HEK293 (cell line): ENCODE data around the gene ARHGAP28.

Source experiments
- CTCF ChIA-PET: fragments of 350-600 bp; formaldehyde crosslinking; extraction: SDS; loops from one replicate; lab custom pipeline; 2021; ENCODE audit warnings: antibody characterized with exemption; lab: Yijun Ruan, JAX
- POLR2A ChIA-PET: fragments of 300-600 bp; formaldehyde crosslinking; extraction: SDS; loops from one replicate; lab custom pipeline; 2020; ENCODE audit warnings: antibody characterized with exemption, inconsistent platforms; lab: Yijun Ruan, JAX
- H3K27ac ChIP-seq: fragments of 200-500 bp; sonication (Bioruptor generic); 2 replicates; pipeline ENCODE4 v1.5.1; 2014; ENCODE audit warnings: low read depth, low read length, control low read depth, inconsistent platforms; ENCODE audit errors: extremely low read depth
- H3K36me3 ChIP-seq, 2 experiments: fragments of 200-500 bp in 1 of 2; sonication (Bioruptor generic) in 1 of 2; 1 replicate in 1 of 2; 2 replicates in 1 of 2; pipeline ENCODE4 v1.5.1; 2014 to 2017; ENCODE audit warnings: inconsistent platforms in 2 of 2, low read length in 2 of 2; ENCODE audit not compliant: control insufficient read depth in 2 of 2, insufficient read depth in 1 of 2
- H3K4me1 ChIP-seq: fragments of 200-500 bp; sonication (Bioruptor generic); 2 replicates; pipeline ENCODE4 v1.5.1; 2014; ENCODE audit warnings: mild to moderate bottlenecking, low read length, inconsistent platforms; ENCODE audit not compliant: control insufficient read depth, insufficient read depth
- H3K4me3 ChIP-seq: 2 replicates; pipeline ENCODE4 v1.5.1; 2011; ENCODE audit warnings: low read depth, mild to moderate bottlenecking, control low read depth, low read length, moderate library complexity
- H3K9me3 ChIP-seq: fragments of 200-500 bp; sonication (Bioruptor generic); 2 replicates; pipeline ENCODE4 v1.5.1; 2014; ENCODE audit warnings: low read depth, low read length, inconsistent platforms; ENCODE audit not compliant: control insufficient read depth, insufficient read depth
- BCL11B ChIP-seq: fragments of 450-650 bp; formaldehyde crosslinking; IDR thresholded peaks from 2 replicates; pipeline ENCODE4 v1.5.1; 2016; ENCODE audit warnings: low read depth, missing biosample characterization, missing genetic modification characterization
- EGR2 ChIP-seq: fragments of 450-650 bp; formaldehyde crosslinking; IDR thresholded peaks from 2 replicates; pipeline ENCODE4 v1.5.1; 2016; ENCODE audit warnings: low read depth, missing biosample characterization, missing genetic modification characterization
- GLI2 ChIP-seq: fragments of 450-650 bp; formaldehyde crosslinking; IDR thresholded peaks from 2 replicates; pipeline ENCODE4; 2017; ENCODE audit warnings: missing biosample characterization, missing genetic modification characterization, low read depth, borderline replicate concordance
- KLF9 ChIP-seq: fragments of 450-650 bp; formaldehyde crosslinking; IDR thresholded peaks from 2 replicates; pipeline ENCODE4 v1.5.1; 2016; ENCODE audit warnings: missing biosample characterization, missing genetic modification characterization, low read depth
- SCRT2 ChIP-seq: fragments of 450-650 bp; formaldehyde crosslinking; IDR thresholded peaks from 2 replicates; pipeline ENCODE4 v1.5.1; 2016; ENCODE audit warnings: missing biosample characterization, missing genetic modification characterization
- SP7 ChIP-seq: fragments of 450-650 bp; formaldehyde crosslinking; IDR thresholded peaks from 2 replicates; pipeline ENCODE4 v1.5.1; 2016; ENCODE audit warnings: missing biosample characterization, missing genetic modification characterization
- TRIM28 ChIP-seq: IDR thresholded peaks from 2 replicates; pipeline ENCODE4 v1.6.1; 2011; ENCODE audit warnings: low read length, control low read depth, borderline replicate concordance
- ZNF132 ChIP-seq: fragments of 450-650 bp; formaldehyde crosslinking; IDR thresholded peaks from 2 replicates; pipeline ENCODE4 v1.5.1; 2017; ENCODE audit warnings: missing biosample characterization, missing genetic modification characterization, borderline replicate concordance
- ZNF266 ChIP-seq: fragments of 450-650 bp; formaldehyde crosslinking; IDR thresholded peaks from 2 replicates; pipeline ENCODE4 v1.5.1; 2016; ENCODE audit warnings: missing biosample characterization, missing genetic modification characterization, low read depth
- ZNF37A ChIP-seq: fragments of 450-650 bp; IDR thresholded peaks from 2 replicates; pipeline ENCODE4 v1.5.1; 2018; ENCODE audit warnings: missing biosample characterization, missing genetic modification characterization
- ZNF660 ChIP-seq: fragments of 450-650 bp; IDR thresholded peaks from 2 replicates; pipeline ENCODE4 v1.5.1; 2018; ENCODE audit warnings: missing biosample characterization, mild to moderate bottlenecking, missing genetic modification characterization
- TF ChIP-seq, protein P1 (sequence below): IDR thresholded peaks from 2 replicates; pipeline ENCODE4 v1.6.1; 2011; ENCODE audit warnings: mild to moderate bottlenecking, low read depth, low read length, borderline replicate concordance
- TF ChIP-seq, protein P2 (sequence below): fragments of 450-650 bp; formaldehyde crosslinking; IDR thresholded peaks from 2 replicates; pipeline ENCODE4 v1.5.1; 2017; ENCODE audit warnings: missing biosample characterization, missing genetic modification characterization
- TF ChIP-seq, protein P3 (sequence below): fragments of 450-650 bp; formaldehyde crosslinking; IDR thresholded peaks from 2 replicates; pipeline ENCODE4 v1.5.1; 2016; ENCODE audit warnings: missing biosample characterization, missing genetic modification characterization
- TF ChIP-seq, protein P4 (sequence below): fragments of 450-650 bp; formaldehyde crosslinking; IDR thresholded peaks from 2 replicates; pipeline ENCODE4 v1.5.0; 2017; ENCODE audit warnings: missing biosample characterization, missing genetic modification characterization, borderline replicate concordance
- TF ChIP-seq, protein P5 (sequence below): fragments of 450-650 bp; formaldehyde crosslinking; IDR thresholded peaks from 2 replicates; pipeline ENCODE4; 2016; ENCODE audit warnings: missing biosample characterization, missing genetic modification characterization
- TF ChIP-seq, protein P6 (sequence below): fragments of 450-650 bp; formaldehyde crosslinking; IDR thresholded peaks from 2 replicates; pipeline ENCODE4 v1.5.1; 2016; ENCODE audit warnings: missing biosample characterization, missing genetic modification characterization
- TF ChIP-seq, protein P7 (sequence below): fragments of 450-650 bp; formaldehyde crosslinking; IDR thresholded peaks from 2 replicates; pipeline ENCODE4 v1.5.1; 2016; ENCODE audit warnings: missing biosample characterization, missing genetic modification characterization
- TF ChIP-seq, protein P8 (sequence below): fragments of 450-650 bp; formaldehyde crosslinking; IDR thresholded peaks from 2 replicates; pipeline ENCODE4 v1.5.1; 2017; ENCODE audit warnings: missing biosample characterization, mild to moderate bottlenecking, missing genetic modification characterization, moderate library complexity

Gene ARHGAP28

DNA sequence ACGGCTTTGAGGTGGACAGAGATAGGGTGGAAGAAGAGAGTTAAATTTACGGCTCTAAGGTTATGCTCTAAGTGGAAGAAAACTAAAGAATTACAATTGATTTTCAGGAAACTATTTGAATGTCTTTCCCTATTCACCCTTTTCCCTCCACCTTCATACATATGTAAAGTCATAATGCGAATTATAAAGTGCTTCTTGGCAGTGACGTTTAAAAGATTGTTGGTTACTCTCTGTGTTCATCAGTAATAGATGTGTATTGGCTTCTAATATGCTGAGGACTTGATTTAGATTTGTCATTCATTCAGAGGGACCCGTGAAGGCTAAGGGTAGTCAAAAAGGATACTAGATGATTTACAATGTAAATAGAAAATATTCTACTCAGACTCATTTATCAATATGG is 63.9 kb downstream of the ARHGAP28 start:
- no peaks in the 10 kb centered on the region for H3K9me3 ChIP-seq
- H3K4me1 ChIP-seq = no peaks in the 10 kb centered on the region
- no peaks in the 10 kb centered on the region for H3K36me3 ChIP-seq
- POLR2A ChIA-PET = no interaction called here
- TF ChIP-seq ZNF266 = no peak
- TF ChIP-seq, protein P1, sequence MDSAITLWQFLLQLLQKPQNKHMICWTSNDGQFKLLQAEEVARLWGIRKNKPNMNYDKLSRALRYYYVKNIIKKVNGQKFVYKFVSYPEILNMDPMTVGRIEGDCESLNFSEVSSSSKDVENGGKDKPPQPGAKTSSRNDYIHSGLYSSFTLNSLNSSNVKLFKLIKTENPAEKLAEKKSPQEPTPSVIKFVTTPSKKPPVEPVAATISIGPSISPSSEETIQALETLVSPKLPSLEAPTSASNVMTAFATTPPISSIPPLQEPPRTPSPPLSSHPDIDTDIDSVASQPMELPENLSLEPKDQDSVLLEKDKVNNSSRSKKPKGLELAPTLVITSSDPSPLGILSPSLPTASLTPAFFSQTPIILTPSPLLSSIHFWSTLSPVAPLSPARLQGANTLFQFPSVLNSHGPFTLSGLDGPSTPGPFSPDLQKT = no peak
- TF ChIP-seq, protein P2, sequence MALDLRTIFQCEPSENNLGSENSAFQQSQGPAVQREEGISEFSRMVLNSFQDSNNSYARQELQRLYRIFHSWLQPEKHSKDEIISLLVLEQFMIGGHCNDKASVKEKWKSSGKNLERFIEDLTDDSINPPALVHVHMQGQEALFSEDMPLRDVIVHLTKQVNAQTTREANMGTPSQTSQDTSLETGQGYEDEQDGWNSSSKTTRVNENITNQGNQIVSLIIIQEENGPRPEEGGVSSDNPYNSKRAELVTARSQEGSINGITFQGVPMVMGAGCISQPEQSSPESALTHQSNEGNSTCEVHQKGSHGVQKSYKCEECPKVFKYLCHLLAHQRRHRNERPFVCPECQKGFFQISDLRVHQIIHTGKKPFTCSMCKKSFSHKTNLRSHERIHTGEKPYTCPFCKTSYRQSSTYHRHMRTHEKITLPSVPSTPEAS (tag by site-specific recombination) = no peak
- no peak for TF ChIP-seq EGR2 (tag by site-specific recombination)
- TF ChIP-seq SP7 = no peak
- no peak for TF ChIP-seq ZNF132 (tag by site-specific recombination)
- TF ChIP-seq, protein P3, sequence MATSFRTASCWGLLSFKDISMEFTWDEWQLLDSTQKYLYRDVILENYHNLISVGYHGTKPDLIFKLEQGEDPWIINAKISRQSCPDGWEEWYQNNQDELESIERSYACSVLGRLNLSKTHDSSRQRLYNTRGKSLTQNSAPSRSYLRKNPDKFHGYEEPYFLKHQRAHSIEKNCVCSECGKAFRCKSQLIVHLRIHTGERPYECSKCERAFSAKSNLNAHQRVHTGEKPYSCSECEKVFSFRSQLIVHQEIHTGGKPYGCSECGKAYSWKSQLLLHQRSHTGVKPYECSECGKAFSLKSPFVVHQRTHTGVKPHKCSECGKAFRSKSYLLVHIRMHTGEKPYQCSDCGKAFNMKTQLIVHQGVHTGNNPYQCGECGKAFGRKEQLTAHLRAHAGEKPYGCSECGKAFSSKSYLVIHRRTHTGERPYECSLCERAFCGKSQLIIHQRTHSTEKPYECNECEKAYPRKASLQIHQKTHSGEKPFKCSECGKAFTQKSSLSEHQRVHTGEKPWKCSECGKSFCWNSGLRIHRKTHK = no peak
- TF ChIP-seq ZNF37A (tag by site-specific recombination) = no peak
- TF ChIP-seq, protein P4, sequence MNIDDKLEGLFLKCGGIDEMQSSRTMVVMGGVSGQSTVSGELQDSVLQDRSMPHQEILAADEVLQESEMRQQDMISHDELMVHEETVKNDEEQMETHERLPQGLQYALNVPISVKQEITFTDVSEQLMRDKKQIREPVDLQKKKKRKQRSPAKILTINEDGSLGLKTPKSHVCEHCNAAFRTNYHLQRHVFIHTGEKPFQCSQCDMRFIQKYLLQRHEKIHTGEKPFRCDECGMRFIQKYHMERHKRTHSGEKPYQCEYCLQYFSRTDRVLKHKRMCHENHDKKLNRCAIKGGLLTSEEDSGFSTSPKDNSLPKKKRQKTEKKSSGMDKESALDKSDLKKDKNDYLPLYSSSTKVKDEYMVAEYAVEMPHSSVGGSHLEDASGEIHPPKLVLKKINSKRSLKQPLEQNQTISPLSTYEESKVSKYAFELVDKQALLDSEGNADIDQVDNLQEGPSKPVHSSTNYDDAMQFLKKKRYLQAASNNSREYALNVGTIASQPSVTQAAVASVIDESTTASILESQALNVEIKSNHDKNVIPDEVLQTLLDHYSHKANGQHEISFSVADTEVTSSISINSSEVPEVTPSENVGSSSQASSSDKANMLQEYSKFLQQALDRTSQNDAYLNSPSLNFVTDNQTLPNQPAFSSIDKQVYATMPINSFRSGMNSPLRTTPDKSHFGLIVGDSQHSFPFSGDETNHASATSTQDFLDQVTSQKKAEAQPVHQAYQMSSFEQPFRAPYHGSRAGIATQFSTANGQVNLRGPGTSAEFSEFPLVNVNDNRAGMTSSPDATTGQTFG = no peak
- TF ChIP-seq TRIM28 = no peak
- TF ChIP-seq, protein P5, sequence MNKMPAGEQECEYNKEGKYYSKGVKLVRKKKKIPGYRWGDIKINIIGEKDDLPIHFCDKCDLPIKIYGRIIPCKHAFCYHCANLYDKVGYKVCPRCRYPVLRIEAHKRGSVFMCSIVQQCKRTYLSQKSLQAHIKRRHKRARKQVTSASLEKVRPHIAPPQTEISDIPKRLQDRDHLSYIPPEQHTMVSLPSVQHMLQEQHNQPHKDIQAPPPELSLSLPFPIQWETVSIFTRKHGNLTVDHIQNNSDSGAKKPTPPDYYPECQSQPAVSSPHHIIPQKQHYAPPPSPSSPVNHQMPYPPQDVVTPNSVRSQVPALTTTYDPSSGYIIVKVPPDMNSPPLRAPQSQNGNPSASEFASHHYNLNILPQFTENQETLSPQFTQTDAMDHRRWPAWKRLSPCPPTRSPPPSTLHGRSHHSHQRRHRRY (tag by site-specific recombination) = no peak
- TF ChIP-seq, protein P6, sequence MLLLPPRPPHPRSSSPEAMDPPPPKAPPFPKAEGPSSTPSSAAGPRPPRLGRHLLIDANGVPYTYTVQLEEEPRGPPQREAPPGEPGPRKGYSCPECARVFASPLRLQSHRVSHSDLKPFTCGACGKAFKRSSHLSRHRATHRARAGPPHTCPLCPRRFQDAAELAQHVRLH (tag by site-specific recombination) = no peak
- TF ChIP-seq KLF9 (tag by site-specific recombination) = no peak
- TF ChIP-seq, protein P7, sequence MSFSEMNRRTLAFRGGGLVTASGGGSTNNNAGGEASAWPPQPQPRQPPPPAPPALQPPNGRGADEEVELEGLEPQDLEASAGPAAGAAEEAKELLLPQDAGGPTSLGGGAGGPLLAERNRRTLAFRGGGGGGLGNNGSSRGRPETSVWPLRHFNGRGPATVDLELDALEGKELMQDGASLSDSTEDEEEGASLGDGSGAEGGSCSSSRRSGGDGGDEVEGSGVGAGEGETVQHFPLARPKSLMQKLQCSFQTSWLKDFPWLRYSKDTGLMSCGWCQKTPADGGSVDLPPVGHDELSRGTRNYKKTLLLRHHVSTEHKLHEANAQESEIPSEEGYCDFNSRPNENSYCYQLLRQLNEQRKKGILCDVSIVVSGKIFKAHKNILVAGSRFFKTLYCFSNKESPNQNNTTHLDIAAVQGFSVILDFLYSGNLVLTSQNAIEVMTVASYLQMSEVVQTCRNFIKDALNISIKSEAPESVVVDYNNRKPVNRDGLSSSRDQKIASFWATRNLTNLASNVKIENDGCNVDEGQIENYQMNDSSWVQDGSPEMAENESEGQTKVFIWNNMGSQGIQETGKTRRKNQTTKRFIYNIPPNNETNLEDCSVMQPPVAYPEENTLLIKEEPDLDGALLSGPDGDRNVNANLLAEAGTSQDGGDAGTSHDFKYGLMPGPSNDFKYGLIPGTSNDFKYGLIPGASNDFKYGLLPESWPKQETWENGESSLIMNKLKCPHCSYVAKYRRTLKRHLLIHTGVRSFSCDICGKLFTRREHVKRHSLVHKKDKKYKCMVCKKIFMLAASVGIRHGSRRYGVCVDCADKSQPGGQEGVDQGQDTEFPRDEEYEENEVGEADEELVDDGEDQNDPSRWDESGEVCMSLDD (tag by site-specific recombination) = no peak
- no peak for TF ChIP-seq SCRT2 (tag by site-specific recombination)
- TF ChIP-seq GLI2 = no peak
- TF ChIP-seq ZNF660 = no peak
- TF ChIP-seq, protein P8, sequence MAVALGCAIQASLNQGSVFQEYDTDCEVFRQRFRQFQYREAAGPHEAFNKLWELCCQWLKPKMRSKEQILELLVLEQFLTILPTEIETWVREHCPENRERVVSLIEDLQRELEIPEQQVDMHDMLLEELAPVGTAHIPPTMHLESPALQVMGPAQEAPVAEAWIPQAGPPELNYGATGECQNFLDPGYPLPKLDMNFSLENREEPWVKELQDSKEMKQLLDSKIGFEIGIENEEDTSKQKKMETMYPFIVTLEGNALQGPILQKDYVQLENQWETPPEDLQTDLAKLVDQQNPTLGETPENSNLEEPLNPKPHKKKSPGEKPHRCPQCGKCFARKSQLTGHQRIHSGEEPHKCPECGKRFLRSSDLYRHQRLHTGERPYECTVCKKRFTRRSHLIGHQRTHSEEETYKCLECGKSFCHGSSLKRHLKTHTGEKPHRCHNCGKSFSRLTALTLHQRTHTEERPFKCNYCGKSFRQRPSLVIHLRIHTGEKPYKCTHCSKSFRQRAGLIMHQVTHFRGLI (tag by site-specific recombination) = no peak
- no peak for TF ChIP-seq BCL11B (tag by site-specific recombination)
- TF ChIP-seq, all 188 proteins: peak for 0
- H3K27ac ChIP-seq = no peak overlapping the region
- CTCF ChIA-PET = no interaction called here
- no peak overlapping the region for H3K4me3 ChIP-seq
